Heart left ventricle (tissue), 16 donors: ENCODE data around the gene RAPGEF3. TPM values are rescaled to one million over a fixed set of nuclear protein-coding genes. Genes with fewer than 3 reads are reported as not detected.

Source experiments
- ATAC-seq, 4 donors: fragments of 200-7000 bp; cut with Tn5 transposase; one replicate each; pipeline ENCODE4 v1.9.1; 2020 to 2022; ENCODE audit warnings: moderate library complexity in 4 of 4, mild to moderate bottlenecking in 3 of 4, moderate number of reproducible peaks in 1 of 4
- DNase-seq, 5 donors: peaks; one replicate each; pipeline ENCODE4 v3.0.0-alpha.2; 2020
- H3K27ac ChIP-seq, 12 donors: fragments of 200-600 bp; sonication (generic) in 4 of 12; one replicate each; pipeline versions ENCODE4 v1.5.0 to v1.8.0; 2016 to 2022; ENCODE audit warnings: mild to moderate bottlenecking in 2 of 12
- H3K27me3 ChIP-seq, 9 donors: fragments of 200-600 bp; sonication (generic) in 2 of 9; one replicate each; pipeline versions ENCODE4 v1.5.1 to v1.8.0; 2016 to 2022; ENCODE audit warnings: mild to moderate bottlenecking in 3 of 9
- H3K36me3 ChIP-seq, 9 donors: fragments of 200-600 bp; sonication (generic) in 2 of 9; one replicate each; pipeline versions ENCODE4 v1.5.0 to v1.8.0; 2018 to 2022; ENCODE audit warnings: mild to moderate bottlenecking in 2 of 9
- H3K4me1 ChIP-seq, 12 donors: fragments of 200-600 bp; sonication (generic) in 4 of 12; one replicate each; pipeline versions ENCODE4 v1.5.0 to v1.8.0; 2016 to 2022; ENCODE audit warnings: mild to moderate bottlenecking in 3 of 12
- H3K4me3 ChIP-seq, 12 donors: fragments of 200-600 bp; sonication (generic) in 4 of 12; one replicate each; pipeline versions ENCODE4 v1.5.0 to v1.8.0; 2017 to 2022; ENCODE audit warnings: mild to moderate bottlenecking in 9 of 12, moderate library complexity in 4 of 12
- H3K9me3 ChIP-seq, 12 donors: fragments of 200-600 bp; sonication (generic) in 4 of 12; one replicate each; pipeline versions ENCODE4 v1.5.0 to v1.8.0; 2016 to 2022; ENCODE audit warnings: mild to moderate bottlenecking in 1 of 12
- POLR2A ChIP-seq, 2 donors: fragments of 450-650 bp; IDR thresholded peaks; one replicate each; pipeline ENCODE4 v1.6.1; 2017; ENCODE audit warnings: antibody characterized with exemption in 2 of 2, mild to moderate bottlenecking in 2 of 2, moderate library complexity in 2 of 2
- WGBS, 4 donors: extraction: QIAGEN DNeasy Blood & Tissue Kit in 2 of 4; methylation state at CpG; one replicate each; pipeline versions ENCODE4 v1.1.5 to v1.1.7; 2013 to 2018; 5-methylcytosine and 5-hydroxymethylcytosine counted together
- intact Hi-C, 10 donors: fragments of 100-400 bp; cut with DNase I; formaldehyde crosslinking; loops; one replicate each; pipeline versions ENCODE4 v1.11.1 to v1.14.2; 2022
- polyA plus RNA-seq, 2 donors: library from polyadenylated mRNA; stranded (reverse); fragments of 200-250 nt; gene quantifications; one replicate each; pipeline ENCODE4 v1.2.3, GENCODE V29; 2013
- total RNA-seq, 9 donors: library from RNA; depleted of rRNA in 2 of 9; stranded (reverse); fragments of >200 nt in 2 of 9; fragmentation: NEBNext Ultra II Directional in 3 of 9; extraction: Animal tissue kit (Norgen Biotek cat#: 25700) in 3 of 9; gene quantifications; one replicate each; pipeline versions ENCODE4 v1.1.0 to v1.2.4, GENCODE V29; 2016 to 2023
- TF ChIP-seq, protein P1 (sequence below), 12 donors: fragments of 200-600 bp; sonication (generic) in 4 of 12; IDR thresholded peaks; one replicate each; pipeline versions ENCODE4 v1.5.0 to v1.8.0; 2018 to 2022; ENCODE audit warnings: antibody characterized with exemption in 12 of 12, mild to moderate bottlenecking in 5 of 12
- donor health status: ischemic (EF 13 %, LVEDD 7.1; RV severe dilation, severe dysfunction).
- donor health status: healthy with polysubstance abuse.
- donor health status: DM: no; HTN: yes; CAD: no.
- donor health status: DM: no; HTN: no; CAD: no.
- donor health status: ischemic (EF 25% LVEDD 6.9; RV normal size, moderate dysfunction).
- donor health status: ischemic (EF 25% LVEDD 5.7; RV mildly dilated, moderate dysfunction).
- donor health status: healthy.
- donor health status: DM: yes; HTN: yes; CAD: no.
- donor health status: ischemic (EF 35%, LVEDD 5.7; RV mildly dilated, moderate dysfunction).
- donor health status: nonischemic (EF 11% LVEDD 7.7; RV severe dilation, severe dysfunction).
- donor health status: DM: yes; HTN: yes; CAD: no.
- donor health status: PGD.
- donor health status: ischemic (EF 29% LVEDD 5.4; RV normal size, mild dysfunction).
- donor health status: nonischemic (EF 23%, LVEDD 6.1; RV moderate dilation, normal function).

RAPGEF3 gene
- total and polyA plus RNA-seq, 11 donors: 14.5 to 62.1 (median 23.9) TPM

- TF ChIP-seq POLR2A (IDR thresholded peaks at IDR 0.05): no peak
- TF ChIP-seq, protein P1, sequence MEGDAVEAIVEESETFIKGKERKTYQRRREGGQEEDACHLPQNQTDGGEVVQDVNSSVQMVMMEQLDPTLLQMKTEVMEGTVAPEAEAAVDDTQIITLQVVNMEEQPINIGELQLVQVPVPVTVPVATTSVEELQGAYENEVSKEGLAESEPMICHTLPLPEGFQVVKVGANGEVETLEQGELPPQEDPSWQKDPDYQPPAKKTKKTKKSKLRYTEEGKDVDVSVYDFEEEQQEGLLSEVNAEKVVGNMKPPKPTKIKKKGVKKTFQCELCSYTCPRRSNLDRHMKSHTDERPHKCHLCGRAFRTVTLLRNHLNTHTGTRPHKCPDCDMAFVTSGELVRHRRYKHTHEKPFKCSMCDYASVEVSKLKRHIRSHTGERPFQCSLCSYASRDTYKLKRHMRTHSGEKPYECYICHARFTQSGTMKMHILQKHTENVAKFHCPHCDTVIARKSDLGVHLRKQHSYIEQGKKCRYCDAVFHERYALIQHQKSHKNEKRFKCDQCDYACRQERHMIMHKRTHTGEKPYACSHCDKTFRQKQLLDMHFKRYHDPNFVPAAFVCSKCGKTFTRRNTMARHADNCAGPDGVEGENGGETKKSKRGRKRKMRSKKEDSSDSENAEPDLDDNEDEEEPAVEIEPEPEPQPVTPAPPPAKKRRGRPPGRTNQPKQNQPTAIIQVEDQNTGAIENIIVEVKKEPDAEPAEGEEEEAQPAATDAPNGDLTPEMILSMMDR (IDR thresholded peaks at IDR 0.05): no peak
Measured at GRCh38 chr12:47740606-47741339, 17.9 kb downstream of the RAPGEF3 start.

GRCh38 chr12:47739979-47740378, 18.7 kb downstream of the RAPGEF3 start:
- H3K27me3 ChIP-seq: no peaks in the 10 kb centered on the region
- no peaks in the 10 kb centered on the region for H3K36me3 ChIP-seq
- H3K9me3 ChIP-seq: no peaks in the 10 kb centered on the region
- DNase-seq (peak; percentile 62 to 77 (median 72)), ATAC-seq (peak in 3 of 4 donors; percentile 3 to 55 (median 7))
- H3K27ac ChIP-seq: peak overlapping the region in 11 of 12 donors; percentile 44 to 86 (median 73)
- TF ChIP-seq, protein P1 (IDR thresholded peaks at IDR 0.05): no peak
- TF ChIP-seq POLR2A (IDR thresholded peaks at IDR 0.05): no peak
- peaks cover 31 to 79% (median 63%) of the 10 kb centered on the region in 12 donors for H3K4me1 ChIP-seq
- intact Hi-C loops: loop anchor here in 1 of 10 donors (2.0 kb wide), 1 partner anchor 19 kb away; the partner anchor contains the start of gene RAPGEF3
- WGBS, 4 donors: 56 to 70% (median 59%) methylated on average over 9 to 12 of the region's 12 CpGs
- H3K4me3 ChIP-seq: no peak overlapping the region

More at GRCh38 chr12:47740606-47741339, 17.9 kb downstream of the RAPGEF3 start:
- Histone ChIP-seq H3K4me1 (peaks cover 29 to 79% (median 55%) of the 10 kb centered on the region in 12 donors), H3K27me3 (no peaks in the 10 kb centered on the region), H3K9me3 (no peaks in the 10 kb centered on the region), H3K4me3 (no peak overlapping the region), H3K36me3 (peaks cover 0 to 3% (median 0%) of the 10 kb centered on the region in 9 donors), H3K27ac (peak overlapping the region; percentile 21 to 86 (median 72))
- ATAC-seq: no peak
- 70 to 81% (median 71%) methylated on average over 13 to 21 of the region's 21 CpGs for WGBS, 4 donors
- intact Hi-C loops: loop anchor here in 1 of 10 donors (2.0 kb wide), 1 partner anchor 18 kb away; the partner anchor contains the start of gene RAPGEF3
- no peak for DNase-seq

GRCh38 chr12:47739297-47739696, 19.4 kb downstream of the RAPGEF3 start:
- peaks cover 34 to 85% (median 69%) of the 10 kb centered on the region in 12 donors for H3K4me1 ChIP-seq
- DNase-seq: peak in 2 of 5 donors; percentile 15 to 29
- H3K27me3 ChIP-seq: no peaks in the 10 kb centered on the region
- H3K4me3 ChIP-seq: no peak overlapping the region
- no peak for ATAC-seq
- TF ChIP-seq, protein P1 (IDR thresholded peaks at IDR 0.05): no peak
- no peak for TF ChIP-seq POLR2A (IDR thresholded peaks at IDR 0.05)
- H3K9me3 ChIP-seq: no peaks in the 10 kb centered on the region
- intact Hi-C loops: no loop called here
- WGBS, 4 donors: 87 to 94% (median 90%) methylated on average over 3 of the region's 3 CpGs
- no peaks in the 10 kb centered on the region for H3K36me3 ChIP-seq
- peak overlapping the region in 11 of 12 donors; percentile 30 to 86 (median 73) for H3K27ac ChIP-seq

DNA sequence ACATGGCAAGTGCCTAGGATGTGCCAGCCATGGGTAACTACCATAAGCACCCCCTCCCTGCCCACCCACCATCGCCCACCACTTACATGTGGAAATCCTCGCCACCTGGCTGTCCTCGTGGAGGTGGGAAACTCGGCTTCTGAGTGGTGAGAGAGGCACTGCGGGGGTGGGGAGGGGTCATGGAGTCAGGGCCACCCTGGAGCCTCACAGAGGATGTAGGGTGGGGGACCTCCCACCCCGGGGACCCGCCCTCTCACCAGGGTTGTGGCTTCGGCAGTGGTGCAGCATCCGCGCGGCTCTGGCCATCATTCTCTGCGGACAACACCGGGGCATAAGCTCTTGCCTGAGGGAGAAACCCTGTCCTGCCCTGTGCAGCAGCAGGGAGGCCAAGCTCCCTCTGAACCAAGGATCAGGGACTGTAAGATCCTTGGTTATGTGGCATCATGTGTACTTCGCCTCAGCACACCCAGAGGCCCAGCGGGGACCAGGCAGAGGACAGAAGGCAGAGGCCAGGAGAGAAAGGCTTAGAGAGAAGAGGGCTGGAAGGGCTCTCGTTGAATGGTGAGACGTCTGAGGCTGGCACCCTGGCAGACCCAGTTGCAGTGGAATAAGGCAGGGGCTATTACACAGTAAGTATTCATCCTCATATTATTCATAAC, 20.6 kb downstream of the RAPGEF3 start:
- Histone ChIP-seq H3K36me3 (no peaks in the 10 kb centered on the region), H3K27ac (peak overlapping the region; percentile 72 to 91 (median 86)), H3K9me3 (no peaks in the 10 kb centered on the region), H3K27me3 (no peaks in the 10 kb centered on the region), H3K4me3 (no peak overlapping the region), H3K4me1 (peaks cover 34 to 93% (median 72%) of the 10 kb centered on the region in 12 donors)
- no peak for ATAC-seq
- no peak for TF ChIP-seq POLR2A (IDR thresholded peaks at IDR 0.05)
- TF ChIP-seq, protein P1 (IDR thresholded peaks at IDR 0.05): no peak
- WGBS, 4 donors: 63 to 80% (median 71%) methylated on average over 9 to 17 of the region's 17 CpGs
- peak in 1 of 5 donors; percentile 67 for DNase-seq
- intact Hi-C loops: loop anchor here in 4 of 10 donors (1.0 to 2.0 kb wide), 3 partner anchors 15 to 21 kb away; no protein-coding TSS in a partner anchor
